HG03457 (cell line): Measurements from ENCODE around the gene SF3B4.
A peak's percentile ranks its signal among the peaks of the same experiment; 100 is the strongest.
"Not testable (repeated sequence)": the region's sequence is repeated elsewhere in the genome, so short reads cannot be mapped to it uniquely, and the experiment has no call there.

ENCODE experiments used
- ATAC-seq: cut with Tn5 transposase; IDR thresholded peaks from one replicate; pipeline ENCODE4 v1.9.1; 2021; ENCODE audit warnings: moderate number of reproducible peaks; ENCODE audit not compliant: unreplicated experiment

Gene SF3B4, protein sequence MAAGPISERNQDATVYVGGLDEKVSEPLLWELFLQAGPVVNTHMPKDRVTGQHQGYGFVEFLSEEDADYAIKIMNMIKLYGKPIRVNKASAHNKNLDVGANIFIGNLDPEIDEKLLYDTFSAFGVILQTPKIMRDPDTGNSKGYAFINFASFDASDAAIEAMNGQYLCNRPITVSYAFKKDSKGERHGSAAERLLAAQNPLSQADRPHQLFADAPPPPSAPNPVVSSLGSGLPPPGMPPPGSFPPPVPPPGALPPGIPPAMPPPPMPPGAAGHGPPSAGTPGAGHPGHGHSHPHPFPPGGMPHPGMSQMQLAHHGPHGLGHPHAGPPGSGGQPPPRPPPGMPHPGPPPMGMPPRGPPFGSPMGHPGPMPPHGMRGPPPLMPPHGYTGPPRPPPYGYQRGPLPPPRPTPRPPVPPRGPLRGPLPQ

DNA sequence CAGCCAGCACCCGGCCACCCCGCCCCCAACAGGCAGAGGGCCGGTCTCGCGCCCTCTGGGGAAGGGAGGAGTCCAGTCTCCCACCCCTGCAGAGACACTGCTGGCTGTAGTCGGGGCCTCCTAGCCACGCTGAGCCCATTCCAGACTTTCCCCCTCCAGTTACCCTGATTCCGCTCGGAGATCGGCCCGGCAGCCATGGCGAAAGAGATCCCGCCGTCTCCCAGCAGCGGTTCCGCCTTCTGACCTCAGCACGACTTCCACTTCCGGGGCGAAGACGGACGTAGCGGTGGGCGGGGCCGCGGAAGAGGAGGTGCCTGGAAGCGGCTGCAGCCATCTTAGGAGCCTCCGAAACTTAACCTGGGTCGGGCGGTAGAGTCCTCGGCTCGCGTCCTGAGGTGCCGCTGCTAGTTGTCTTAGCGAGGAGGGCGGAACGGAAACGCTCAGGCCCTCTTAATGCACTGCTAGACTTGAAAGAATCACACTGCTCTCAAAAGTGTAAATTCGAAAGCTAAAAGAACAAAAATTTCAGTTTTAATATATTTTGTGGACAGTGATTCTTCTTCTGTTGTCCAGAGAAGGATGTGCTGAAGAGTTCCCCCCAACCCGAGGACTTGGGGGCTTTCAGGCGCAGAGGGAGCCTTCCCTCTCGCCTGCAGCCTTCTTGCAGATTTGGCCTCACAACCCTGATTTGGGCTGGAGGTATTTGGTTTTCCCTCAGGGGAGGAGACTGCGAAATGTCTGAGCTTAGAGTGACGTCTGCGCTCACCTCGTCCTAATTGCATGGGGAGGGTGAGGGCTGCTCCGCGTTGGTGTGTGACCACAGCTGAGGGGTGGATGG, at the start of gene SF3B4:
Gene SF3B4 (minus strand): TSS at position 241 of the 838 bp plus-strand sequence. CDS start 44 bp downstream, at position 197.
- peak; percentile 53 for ATAC-seq

DNA sequence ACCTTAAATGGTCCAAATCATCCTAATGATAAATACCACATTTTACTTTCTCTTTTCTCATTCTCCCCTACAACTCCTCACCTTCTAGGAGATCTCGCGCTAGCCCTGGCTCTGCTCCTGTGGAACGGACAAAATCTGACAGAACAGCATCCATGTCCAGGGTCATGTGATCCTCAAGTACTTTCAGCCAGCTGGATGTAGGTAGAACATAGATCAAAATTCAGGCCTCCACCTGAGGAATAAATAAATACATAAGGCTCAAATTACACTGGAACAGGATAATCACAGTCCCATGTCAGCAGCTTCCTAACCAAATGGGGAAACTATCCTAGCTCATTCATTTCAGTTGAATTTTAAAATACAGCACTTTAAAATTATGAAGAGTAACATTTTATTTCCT, 49.7 kb upstream of the SF3B4 start:
- no peak for ATAC-seq

DNA sequence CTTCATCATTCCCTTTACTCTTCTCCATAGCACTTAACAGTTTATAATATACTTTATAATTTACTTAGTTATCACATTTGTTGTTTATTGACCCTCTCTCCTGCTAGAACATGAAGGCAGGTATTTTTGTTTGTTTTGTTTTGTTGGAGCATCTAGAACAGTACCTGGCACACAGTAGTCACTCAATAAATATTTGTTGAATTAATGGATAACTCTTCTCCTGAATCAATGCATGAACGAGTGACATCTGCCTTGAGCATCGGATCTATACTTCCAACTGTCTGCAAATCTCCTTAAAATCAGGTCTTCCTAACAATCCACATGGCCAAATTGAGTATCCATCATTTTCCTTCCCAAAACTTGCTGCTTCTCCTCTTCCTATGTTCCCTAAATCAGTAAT, 44.9 kb upstream of the SF3B4 start:
- no peak for ATAC-seq

DNA sequence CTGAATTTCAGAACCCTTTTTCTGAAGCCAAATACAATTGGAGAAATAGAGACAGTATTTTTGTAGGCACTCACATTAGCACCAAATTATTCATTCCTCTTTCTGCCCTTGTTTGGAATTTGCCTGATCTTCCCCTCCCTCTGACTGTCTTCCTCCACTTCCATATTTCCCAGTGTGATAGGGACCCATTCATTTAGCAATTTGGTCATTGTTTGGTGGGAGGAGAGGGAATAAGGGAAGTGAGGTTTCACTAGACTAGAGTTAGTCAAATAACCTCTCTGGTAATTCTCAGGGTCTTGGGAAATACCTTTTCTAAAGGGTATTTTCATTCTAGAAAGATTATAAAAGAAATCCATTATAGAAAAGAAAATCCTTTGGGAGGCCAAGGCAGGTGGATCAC, 40.0 kb upstream of the SF3B4 start:
- ATAC-seq, result no peak

DNA sequence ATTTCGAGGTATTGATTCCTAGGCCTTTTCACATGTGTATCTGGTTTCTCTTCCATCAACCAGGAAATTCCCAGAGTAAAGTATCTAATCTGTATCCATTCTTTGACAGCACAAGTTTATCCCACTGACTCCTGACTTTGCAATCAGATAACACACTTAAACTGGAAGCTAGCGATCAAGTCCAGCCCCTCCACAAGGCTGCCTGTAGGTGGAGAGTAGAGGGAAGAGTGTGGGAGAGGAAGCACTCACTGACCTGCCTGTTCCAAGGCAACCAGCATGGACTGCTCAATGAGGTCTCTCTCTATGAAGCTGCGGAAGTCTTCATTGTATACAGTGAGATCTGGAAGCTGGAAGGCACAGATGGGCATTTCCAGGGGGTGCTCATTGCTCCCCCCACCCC, 39.4 kb upstream of the SF3B4 start:
- ATAC-seq, result no peak

DNA sequence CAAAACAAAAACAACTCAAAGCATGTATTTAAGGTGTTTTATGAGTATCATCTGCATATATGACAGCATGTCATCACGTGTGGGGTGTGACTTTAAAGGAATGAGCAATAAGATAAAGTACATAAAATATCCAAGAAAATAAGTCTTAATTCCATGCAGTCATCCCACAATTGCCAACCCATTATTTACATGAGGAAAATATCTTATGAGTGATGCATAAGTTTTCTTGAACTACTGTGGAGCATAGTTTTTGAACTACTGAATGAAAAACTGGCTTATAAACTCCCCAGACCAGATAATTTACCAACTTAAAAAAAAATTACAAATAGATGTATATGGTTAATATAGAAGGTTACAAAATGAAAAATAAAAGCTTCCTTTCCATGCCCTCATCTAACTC, 38.8 kb upstream of the SF3B4 start:
- ATAC-seq, result no peak

DNA sequence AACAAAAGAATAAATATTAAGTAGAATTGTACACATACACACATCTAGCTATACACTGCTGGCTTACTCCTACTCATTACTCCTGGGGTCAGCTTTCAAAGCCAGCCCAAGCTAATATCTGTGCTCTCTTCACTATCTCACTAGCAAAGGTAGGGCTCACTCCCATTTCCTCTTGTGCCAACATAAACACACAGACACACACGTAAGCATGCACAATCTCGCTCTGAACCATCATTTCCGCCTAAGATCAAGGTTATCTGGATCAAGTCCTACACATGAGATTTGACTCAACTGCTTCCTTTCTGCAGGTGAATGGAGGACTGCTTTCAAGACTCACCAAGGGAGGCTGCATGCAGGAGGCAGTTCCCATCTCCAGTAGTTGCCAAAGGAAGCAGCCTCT, 37.8 kb upstream of the SF3B4 start:
- ATAC-seq, result no peak

DNA sequence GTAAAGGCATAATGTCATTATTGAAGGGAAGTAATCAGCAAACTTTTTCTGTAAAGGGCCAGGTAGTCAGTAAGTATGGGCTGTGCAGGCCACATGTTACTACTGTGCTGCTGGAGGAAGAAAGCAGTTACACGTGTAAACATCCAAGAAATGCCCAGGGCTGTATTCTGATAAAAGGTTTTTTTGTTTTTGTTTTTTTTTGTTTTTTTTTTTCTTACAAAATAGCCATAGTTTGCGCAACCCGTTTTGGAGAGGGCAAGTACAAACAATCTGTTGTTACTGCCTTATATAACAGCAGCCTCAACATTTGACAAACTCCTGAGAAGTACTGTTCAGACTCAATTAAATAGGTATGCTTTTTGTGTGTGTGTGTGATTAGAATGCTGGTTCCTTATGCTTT, 35.8 kb upstream of the SF3B4 start:
- ATAC-seq, result no peak

DNA sequence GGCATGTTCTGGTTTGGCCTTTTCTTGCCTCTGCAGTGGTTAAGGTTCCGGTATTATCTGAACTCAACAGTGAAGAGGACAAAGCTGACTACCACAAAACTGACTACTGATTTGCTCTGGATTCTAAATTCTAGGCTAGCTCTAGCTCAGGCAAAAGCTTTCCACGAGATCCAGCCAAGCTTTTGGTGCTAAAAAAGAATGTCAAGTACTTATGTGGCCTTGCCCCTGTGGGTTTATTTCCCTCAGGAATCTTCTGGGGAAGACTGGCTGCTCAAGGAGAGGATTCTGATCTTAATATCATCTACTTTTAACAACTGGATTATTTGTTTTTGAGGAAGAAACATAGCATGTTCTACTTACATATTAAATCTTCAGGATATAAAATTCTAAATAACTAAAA, 35.1 kb upstream of the SF3B4 start:
- no peak for ATAC-seq

DNA sequence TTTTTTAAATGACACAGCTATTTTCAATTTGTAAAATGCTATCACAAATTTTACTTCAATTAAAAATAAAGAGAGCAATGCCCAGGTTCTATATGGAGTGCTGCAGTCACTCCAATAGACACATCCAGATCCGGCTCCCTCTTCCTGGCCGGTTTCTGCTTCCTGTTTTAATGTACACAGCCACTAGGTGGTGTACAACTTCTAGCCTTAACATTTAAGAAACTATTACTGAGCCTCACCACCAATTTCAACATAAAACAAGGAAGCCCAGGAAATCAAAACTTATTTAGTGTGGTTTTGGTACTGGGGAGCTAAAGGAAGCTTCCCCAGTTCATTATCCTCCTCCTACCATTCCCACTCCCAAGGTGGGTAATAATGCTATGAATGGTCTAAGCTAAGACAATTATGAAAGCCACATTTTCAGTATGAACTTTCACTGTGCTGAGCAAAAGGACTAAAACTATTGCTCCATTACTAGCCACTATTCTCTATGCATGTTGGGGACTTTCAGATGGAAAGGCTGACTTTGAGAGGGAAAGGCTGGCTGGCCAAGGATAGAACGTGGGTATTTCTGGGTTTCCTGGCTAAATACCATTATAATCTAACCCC, 34.5 kb upstream of the SF3B4 start:
- no peak for ATAC-seq

DNA sequence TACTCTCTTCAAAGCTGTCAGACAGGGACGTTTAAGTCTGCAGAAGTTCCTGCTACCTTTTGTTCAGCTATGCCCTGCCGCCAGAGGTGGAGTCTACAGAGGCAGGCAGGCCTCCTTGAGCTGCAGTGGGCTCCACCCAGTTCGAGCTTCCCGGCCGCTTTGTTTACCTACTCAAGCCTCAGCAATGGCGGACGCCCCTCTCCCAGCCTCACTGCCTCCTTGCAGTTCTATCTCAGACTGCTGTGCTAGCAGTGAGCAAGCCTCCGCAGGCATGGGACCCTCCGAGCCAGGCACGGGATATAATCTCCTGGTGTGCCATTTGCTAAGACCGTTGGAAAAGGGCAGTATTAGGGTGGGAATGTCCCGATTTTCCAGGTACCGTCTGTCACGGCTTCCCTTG, 29.9 kb upstream of the SF3B4 start:
- ATAC-seq, result not testable (repeated sequence)

DNA sequence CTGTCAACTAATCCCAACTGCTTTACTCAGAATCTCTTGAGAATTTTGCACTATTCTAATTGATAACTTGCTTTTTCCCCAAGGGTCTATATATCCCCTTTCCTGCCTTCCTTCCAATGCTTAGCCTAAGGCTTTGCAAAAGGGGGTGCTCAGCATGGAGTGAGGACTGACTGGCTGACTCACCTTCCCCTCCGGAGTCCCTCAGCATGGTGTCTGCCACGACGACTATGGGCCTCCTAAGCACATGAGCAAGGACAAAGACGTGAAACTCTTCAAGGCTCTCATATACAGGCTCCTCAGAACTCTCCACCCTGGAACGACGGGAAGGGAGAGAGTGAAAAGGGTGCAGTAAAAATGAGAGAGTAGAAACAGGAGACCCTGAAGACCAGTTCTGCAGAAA, 22.3 kb upstream of the SF3B4 start:
- ATAC-seq, result no peak

DNA sequence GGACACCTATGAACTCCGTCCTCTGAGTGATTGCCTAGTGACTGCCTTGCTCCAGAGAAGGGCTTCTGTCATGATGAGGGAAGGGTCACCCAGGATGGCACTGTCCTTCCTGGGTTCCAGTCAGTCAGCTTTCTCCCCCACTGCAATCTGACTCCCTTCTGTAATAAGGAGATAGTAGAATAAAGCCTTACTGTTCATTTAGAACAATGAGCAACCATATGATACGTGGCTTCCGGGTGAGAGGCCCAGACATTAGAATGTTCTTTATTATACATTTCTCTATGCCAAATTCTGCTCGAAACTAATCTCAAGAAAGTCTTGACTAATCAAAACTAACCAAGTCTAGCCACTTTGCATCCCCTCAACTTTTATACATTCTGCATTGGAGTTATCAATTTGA, 17.6 kb upstream of the SF3B4 start:
- no peak for ATAC-seq

DNA sequence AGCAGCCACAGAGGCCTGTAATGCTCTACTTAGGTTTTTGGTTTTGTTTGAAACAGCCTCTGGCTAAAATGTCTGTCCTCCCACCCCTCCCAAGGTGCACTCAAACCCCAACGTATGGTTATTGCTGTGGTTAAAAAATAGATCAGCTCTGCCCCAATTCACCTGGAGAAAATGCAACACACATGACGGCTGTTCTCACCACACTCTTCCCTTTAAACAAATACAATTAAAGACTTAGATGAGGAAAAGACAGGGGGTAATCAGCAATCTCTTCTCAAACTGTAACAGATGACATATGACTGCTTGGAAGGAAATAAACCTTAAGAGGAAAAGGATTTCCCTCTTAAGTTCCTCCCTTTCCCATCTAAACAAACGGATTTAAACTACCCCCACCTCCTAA, 15.3 kb upstream of the SF3B4 start:
- no peak for ATAC-seq

DNA sequence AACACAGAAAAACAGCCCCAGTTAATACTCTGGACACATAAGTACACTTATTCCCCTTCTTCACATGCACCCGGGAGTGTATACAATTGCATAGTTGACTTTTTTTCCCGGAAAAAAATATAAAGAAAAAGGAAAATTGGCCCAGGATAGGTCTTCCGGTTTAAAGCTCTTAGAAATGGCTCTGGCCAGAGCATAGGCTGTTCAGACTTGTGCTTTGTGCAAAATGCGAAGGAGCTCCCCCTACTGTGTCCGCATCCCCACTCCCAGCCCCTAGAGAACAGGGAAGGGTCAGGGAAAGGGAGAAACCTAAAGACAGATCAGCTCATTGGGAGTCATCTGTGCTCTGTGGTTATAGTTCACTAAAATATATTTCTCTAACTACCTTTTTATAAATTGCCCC, 14.6 kb upstream of the SF3B4 start:
- ATAC-seq, result no peak

DNA sequence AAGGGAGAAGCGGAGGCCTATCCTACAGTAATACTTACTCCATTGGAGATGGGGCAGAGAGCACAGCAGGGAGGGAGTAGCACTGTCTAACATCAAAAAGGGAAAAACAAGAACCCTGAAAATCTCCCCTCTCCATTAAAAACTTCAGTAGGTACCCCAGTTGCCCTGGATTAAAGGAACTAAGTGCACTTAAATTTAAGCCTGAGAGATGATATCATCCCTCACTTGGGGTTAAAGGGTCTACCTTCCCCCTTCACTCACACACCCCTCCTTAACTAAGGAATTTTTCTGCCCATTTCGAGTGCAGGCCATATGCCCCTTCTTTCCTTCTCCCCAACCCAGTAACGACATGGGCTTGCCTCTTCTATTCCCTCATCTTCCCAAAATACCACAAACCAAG, 12.8 kb upstream of the SF3B4 start:
- ATAC-seq, result no peak

DNA sequence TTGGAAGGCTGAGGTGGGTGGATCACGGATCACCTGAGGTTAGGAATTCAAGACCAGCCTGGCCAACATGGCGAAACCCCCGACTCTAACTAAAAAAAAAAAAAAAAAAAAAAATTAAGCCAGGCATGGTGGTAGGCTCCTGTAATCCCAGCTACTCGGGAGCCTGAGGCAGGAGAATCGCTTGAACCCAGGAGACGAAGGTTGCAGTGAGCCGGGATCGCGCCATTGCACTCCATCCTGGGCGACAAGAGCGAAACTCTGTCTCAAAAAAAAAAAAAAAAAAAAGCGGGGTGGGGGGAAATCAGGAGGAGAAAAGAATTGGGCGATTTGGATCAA, 11.0 kb upstream of the SF3B4 start:
- not testable (repeated sequence) for ATAC-seq

DNA sequence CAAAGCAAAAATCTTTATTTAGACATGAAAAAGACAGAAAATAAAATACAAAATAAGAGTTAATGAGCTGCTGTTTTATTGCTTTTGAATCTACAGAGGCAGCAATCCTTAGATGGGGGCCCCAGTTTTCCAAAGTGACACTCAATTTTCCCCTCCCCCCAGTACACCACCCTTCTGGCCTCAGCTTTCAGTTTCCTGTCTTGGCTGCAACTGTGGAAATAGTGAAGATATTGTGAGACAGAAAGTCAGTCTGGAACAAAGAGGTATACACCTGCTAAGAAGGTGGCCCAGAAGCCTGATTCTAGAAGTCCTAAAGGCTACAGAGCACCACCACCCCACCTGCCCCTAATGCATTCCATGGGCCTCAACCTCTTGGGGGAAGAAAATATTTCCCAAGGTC, 10.2 kb upstream of the SF3B4 start:
- ATAC-seq, result no peak

DNA sequence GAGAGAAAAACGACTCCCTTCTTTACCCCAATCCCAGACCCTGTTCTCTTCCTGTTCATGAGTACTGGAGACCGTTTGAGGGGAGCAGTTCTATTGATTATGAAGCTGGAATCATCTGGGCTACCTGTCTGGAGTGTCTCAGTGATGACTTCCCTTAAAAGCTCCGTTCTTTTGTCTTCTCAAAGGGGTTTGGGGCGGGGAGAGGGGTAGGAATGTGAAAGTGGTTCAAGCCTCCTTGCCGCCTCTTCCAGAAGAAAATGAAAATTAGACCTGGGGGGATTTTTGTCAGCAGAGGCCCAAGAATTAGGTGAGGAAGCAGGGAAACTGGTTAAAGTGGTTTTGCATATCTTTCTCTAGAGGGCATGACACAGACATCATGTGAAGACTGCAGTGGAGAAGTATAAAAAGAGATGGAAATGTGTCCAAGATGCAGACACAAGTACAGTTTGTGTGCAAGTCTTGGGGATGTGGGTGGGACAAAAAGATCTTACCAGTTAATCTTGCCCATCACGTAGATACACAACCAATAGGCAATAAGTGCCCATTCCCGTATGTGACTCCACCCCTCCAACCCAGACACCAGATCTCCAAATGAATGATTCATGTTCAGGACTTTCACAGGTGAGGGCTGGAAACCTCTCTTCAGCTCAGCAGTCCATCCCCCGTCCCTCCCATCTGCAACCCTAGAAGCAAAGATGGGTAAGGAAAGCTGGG, 9.5 kb upstream of the SF3B4 start:
- no peak for ATAC-seq

DNA sequence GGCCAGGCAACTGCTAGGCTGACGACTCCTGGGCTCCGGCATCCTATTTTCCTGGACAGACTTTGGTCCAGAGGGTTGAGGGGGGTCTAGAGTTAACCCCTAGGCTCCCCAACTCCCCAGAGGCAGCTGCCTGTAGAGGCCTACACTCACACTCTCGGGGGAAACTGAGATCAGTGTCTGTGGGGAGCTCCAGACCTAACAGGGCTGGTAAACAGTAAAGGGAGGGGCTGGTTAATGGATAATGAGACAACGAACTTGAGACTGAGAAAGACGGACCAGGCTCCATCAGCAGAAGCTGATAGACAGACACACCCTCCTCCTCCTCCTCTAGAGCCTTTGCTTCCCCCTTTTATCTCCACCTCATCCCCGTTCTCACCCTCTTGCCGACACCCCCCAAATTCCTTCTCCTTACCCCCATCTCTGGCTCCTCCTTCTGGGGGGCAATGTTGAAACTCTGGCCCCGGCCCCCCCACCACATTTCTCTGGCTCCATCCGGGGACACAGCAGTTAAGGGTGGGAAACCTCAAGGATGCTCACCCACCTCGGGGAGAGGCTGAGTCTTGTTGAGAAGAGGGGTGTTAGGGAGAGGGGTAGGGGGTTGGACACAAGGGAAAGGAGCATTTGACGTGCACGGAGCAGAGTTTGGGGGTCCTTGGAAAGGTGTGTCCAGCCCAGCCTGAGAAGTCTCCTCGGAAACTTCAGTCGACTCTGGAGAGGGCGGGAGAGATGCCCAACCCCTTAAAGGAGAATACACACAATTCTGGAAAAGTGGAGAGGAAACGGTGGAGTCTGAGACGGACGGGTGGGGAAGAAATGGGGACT, 8.8 kb upstream of the SF3B4 start, which contains the start of gene MTMR11:
Gene MTMR11 (minus strand): TSS at position 710 of the 822 bp plus-strand sequence. CDS start 232 bp downstream, at position 478.
- ATAC-seq, result no peak
